ENCODE results near the gene ERAS. TPM values are rescaled to one million over a fixed set of nuclear protein-coding genes. Genes with fewer than 3 reads are reported as not detected.

The ERAS gene
- polyA plus RNA-seq, 1 of the 3 experiments (the other 2 are of a cell fraction), result 0.03 TPM

DNA sequence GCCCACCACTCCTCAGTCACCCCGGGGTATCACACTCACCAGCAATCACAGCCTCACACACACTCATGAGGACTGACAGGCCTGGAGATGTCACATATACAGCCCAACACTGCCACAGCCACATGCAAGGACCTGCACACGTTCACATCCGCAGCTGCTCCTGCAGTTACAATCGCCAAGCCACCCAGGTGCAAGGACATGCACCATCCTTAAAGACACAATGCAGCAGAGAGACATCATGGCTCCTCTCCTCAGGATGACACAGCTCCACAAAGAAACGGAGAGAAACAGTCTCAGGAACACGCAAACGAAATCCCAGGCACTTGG lies 8.0 kb downstream of the ERAS start (continued):
- TF ChIP-seq, protein P1, sequence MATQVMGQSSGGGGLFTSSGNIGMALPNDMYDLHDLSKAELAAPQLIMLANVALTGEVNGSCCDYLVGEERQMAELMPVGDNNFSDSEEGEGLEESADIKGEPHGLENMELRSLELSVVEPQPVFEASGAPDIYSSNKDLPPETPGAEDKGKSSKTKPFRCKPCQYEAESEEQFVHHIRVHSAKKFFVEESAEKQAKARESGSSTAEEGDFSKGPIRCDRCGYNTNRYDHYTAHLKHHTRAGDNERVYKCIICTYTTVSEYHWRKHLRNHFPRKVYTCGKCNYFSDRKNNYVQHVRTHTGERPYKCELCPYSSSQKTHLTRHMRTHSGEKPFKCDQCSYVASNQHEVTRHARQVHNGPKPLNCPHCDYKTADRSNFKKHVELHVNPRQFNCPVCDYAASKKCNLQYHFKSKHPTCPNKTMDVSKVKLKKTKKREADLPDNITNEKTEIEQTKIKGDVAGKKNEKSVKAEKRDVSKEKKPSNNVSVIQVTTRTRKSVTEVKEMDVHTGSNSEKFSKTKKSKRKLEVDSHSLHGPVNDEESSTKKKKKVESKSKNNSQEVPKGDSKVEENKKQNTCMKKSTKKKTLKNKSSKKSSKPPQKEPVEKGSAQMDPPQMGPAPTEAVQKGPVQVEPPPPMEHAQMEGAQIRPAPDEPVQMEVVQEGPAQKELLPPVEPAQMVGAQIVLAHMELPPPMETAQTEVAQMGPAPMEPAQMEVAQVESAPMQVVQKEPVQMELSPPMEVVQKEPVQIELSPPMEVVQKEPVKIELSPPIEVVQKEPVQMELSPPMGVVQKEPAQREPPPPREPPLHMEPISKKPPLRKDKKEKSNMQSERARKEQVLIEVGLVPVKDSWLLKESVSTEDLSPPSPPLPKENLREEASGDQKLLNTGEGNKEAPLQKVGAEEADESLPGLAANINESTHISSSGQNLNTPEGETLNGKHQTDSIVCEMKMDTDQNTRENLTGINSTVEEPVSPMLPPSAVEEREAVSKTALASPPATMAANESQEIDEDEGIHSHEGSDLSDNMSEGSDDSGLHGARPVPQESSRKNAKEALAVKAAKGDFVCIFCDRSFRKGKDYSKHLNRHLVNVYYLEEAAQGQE (IDR thresholded peaks at IDR 0.05; ENCODE audit: low read depth, low read length), result no peak
- TF ChIP-seq EZH2phosphoT487 (IDR thresholded peaks at IDR 0.05; ENCODE audit: borderline replicate concordance, low read depth), result no peak
- TF ChIP-seq, protein P2, sequence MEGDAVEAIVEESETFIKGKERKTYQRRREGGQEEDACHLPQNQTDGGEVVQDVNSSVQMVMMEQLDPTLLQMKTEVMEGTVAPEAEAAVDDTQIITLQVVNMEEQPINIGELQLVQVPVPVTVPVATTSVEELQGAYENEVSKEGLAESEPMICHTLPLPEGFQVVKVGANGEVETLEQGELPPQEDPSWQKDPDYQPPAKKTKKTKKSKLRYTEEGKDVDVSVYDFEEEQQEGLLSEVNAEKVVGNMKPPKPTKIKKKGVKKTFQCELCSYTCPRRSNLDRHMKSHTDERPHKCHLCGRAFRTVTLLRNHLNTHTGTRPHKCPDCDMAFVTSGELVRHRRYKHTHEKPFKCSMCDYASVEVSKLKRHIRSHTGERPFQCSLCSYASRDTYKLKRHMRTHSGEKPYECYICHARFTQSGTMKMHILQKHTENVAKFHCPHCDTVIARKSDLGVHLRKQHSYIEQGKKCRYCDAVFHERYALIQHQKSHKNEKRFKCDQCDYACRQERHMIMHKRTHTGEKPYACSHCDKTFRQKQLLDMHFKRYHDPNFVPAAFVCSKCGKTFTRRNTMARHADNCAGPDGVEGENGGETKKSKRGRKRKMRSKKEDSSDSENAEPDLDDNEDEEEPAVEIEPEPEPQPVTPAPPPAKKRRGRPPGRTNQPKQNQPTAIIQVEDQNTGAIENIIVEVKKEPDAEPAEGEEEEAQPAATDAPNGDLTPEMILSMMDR (IDR thresholded peaks at IDR 0.05), result no peak
- TF ChIP-seq, protein P3, sequence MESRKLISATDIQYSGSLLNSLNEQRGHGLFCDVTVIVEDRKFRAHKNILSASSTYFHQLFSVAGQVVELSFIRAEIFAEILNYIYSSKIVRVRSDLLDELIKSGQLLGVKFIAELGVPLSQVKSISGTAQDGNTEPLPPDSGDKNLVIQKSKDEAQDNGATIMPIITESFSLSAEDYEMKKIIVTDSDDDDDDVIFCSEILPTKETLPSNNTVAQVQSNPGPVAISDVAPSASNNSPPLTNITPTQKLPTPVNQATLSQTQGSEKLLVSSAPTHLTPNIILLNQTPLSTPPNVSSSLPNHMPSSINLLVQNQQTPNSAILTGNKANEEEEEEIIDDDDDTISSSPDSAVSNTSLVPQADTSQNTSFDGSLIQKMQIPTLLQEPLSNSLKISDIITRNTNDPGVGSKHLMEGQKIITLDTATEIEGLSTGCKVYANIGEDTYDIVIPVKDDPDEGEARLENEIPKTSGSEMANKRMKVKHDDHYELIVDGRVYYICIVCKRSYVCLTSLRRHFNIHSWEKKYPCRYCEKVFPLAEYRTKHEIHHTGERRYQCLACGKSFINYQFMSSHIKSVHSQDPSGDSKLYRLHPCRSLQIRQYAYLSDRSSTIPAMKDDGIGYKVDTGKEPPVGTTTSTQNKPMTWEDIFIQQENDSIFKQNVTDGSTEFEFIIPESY (IDR thresholded peaks at IDR 0.05; ENCODE audit: borderline replicate concordance, low read depth), result no peak
- TF ChIP-seq MXI1 (IDR thresholded peaks at IDR 0.05; ENCODE audit: low read depth, low read length), result no peak
- TF ChIP-seq NRF1 (IDR thresholded peaks at IDR 0.05; ENCODE audit: low read depth, low read length), result no peak
- no peak for TF ChIP-seq ELF1 (IDR thresholded peaks at IDR 0.05)
- no peak for TF ChIP-seq SIN3A (IDR thresholded peaks at IDR 0.05; ENCODE audit: borderline replicate concordance, low read depth, low read length)
- TF ChIP-seq RFX5 (IDR thresholded peaks at IDR 0.05; ENCODE audit: low read length), result no peak
- no peak for TF ChIP-seq EP300 (IDR thresholded peaks at IDR 0.05; ENCODE audit: borderline replicate concordance in 1 of 2, low read depth in 1 of 2, low read length in 1 of 2)

DNA sequence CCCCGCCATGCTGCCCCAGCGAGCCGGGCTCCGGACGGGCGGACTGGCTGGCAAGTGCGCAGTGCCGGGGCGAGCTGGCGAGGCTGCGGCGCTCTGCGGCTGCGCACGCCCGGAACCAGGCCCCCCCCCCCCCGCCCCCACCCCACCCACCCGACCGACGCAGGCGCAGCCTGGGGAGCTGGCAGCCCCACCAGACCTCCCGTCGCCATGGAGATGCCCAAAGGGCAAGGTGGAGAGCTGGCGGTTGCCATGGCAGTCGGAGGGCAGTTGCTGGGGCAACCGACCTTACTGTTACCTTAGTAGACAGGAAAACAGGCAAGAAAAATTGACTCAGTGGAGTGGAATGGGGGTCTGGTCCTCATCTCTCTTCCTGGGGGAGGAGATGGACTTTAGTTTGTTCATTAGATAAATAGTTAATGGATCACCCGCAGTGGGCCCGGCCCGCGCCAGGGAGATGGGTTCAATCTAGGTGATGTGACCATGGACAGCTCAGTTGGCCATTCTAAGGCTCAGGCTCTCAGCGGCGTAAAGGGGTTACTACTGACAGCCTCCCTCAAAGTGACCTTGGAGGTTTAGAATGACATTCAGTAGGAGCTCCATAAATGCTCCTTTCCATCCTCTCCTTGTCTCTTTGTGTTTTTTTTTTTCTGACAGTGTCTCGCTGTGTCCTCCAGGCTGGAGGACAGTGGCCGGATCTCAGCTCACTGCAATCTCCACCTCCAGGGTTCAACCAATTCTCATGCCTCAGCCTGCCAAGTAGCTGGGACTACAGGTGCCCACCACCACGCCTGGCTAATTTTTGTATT lies 9.4 kb downstream of the ERAS start, which contains the start of gene PCSK1N:
Gene PCSK1N (minus strand): TSS at position 87 of the 806 bp plus-strand sequence. CDS start 78 bp downstream, at position 9.
- WGBS (ENCODE audit: low lambda C conversion rate), result 28% methylated on average over 13 of the region's 35 CpGs
- H4K20me1 ChIP-seq (ENCODE audit: insufficient read depth), result no peaks in the 10 kb centered on the region
- peaks cover 0 to 3% of the 10 kb centered on the region in 2 experiments; a peak in 1 of 4 replicates for H3K4me1 ChIP-seq (ENCODE audit: control insufficient read depth in 1 of 2, insufficient read depth in 2 of 2, low read depth in 1 of 2, low read length in 1 of 2)
- peaks cover 9% of the 10 kb centered on the region for H3K27me3 ChIP-seq (ENCODE audit: insufficient read depth)
- peak within 1 kb of the TSS in 1 of 2 experiments; percentile 48; a peak in 1 of 4 replicates for H3K27ac ChIP-seq (ENCODE audit: low read depth in 2 of 2, low read length in 1 of 2)
- H3K79me2 ChIP-seq (ENCODE audit: insufficient read depth), result no peaks in the 10 kb centered on the region
- no peaks in the 10 kb centered on the region for H3K9me2 ChIP-seq
- CTCF ChIA-PET, result no interaction called here
- H2AFZ ChIP-seq (ENCODE audit: low read depth), result 0 out of 2 replicates have a peak within 1 kb of the TSS, but pooled peaks have one; percentile 59
- peak within 1 kb of the TSS; percentile 5; the same call in 1 of the 2 replicates for H3K9ac ChIP-seq
- DNase-seq, result peak; percentile 94
- no peaks in the 10 kb centered on the region for H3K9me3 ChIP-seq
- H3F3A ChIP-seq (replicated peaks; ENCODE audit: insufficient read depth), result no peaks in the 10 kb centered on the region
- TF ChIP-seq SIN3A (IDR thresholded peaks at IDR 0.05; ENCODE audit: borderline replicate concordance, low read depth, low read length) (no peak), EP300 (IDR thresholded peaks at IDR 0.05; ENCODE audit: borderline replicate concordance in 1 of 2, low read depth in 1 of 2, low read length in 1 of 2) (no peak), RAD21 (IDR thresholded peaks at IDR 0.05; ENCODE audit: low read length) (no peak), NRF1 (IDR thresholded peaks at IDR 0.05; ENCODE audit: low read depth, low read length) (peak; percentile 52), RXRA (IDR thresholded peaks at IDR 0.05; ENCODE audit: borderline replicate concordance, low read depth) (no peak), EZH2phosphoT487 (IDR thresholded peaks at IDR 0.05; ENCODE audit: borderline replicate concordance, low read depth) (no peak), MXI1 (IDR thresholded peaks at IDR 0.05; ENCODE audit: low read depth, low read length) (peak; percentile 52; the same call in 1 of the 2 replicates)
- TF ChIP-seq, protein P4, sequence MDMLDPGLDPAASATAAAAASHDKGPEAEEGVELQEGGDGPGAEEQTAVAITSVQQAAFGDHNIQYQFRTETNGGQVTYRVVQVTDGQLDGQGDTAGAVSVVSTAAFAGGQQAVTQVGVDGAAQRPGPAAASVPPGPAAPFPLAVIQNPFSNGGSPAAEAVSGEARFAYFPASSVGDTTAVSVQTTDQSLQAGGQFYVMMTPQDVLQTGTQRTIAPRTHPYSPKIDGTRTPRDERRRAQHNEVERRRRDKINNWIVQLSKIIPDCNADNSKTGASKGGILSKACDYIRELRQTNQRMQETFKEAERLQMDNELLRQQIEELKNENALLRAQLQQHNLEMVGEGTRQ (IDR thresholded peaks at IDR 0.05; ENCODE audit: borderline replicate concordance, low read depth, low read length), result no peak
- TF ChIP-seq, protein P1 (IDR thresholded peaks at IDR 0.05; ENCODE audit: low read depth, low read length), result peak; percentile 71; the same call in 1 of the 2 replicates
- peak within 1 kb of the TSS; percentile 53 to 63 for H3K4me3 ChIP-seq (ENCODE audit: low read depth in 2 of 2, low read length in 1 of 2)
- H3K4me2 ChIP-seq, result peak within 1 kb of the TSS; percentile 74
- POLR2A ChIA-PET, result interaction anchor here (0.6 to 1.3 kb wide), 2 partner anchors 62 to 336 kb away, joined by 3 to 4 read pairs; partner anchors contain the start of genes PQBP1 and TIMM17B
- no peaks in the 10 kb centered on the region for H3K36me3 ChIP-seq (replicated peaks in 1 of 2; ENCODE audit: control insufficient read depth in 1 of 2, insufficient read depth in 2 of 2, low read length in 1 of 2)
